MG63 (cell line): Measurements from ENCODE around the gene SH2D2A. TPM values are rescaled to one million over a fixed set of nuclear protein-coding genes. Genes with fewer than 3 reads are reported as not detected.

Experiments used
- DNase-seq: peaks from one replicate; pipeline ENCODE4 v3.0.0-alpha.2; 2020
- H3K27me3 ChIP-seq: fragments of 250-450 bp; sonication (Bioruptor Pico); 2 replicates; pipeline ENCODE4 v1.5.1; 2020; ENCODE audit warnings: mild to moderate bottlenecking, moderate library complexity
- H3K36me3 ChIP-seq: fragments of 250-450 bp; sonication (Bioruptor Pico); 2 replicates; pipeline ENCODE4 v1.5.1; 2020; ENCODE audit warnings: mild to moderate bottlenecking, moderate library complexity
- H3K4me3 ChIP-seq: fragments of 250-450 bp; sonication (Bioruptor Pico); 2 replicates; pipeline ENCODE4 v1.5.1; 2020; ENCODE audit warnings: mild to moderate bottlenecking, moderate library complexity
- H3K9me3 ChIP-seq: fragments of 250-450 bp; sonication (Bioruptor Pico); 2 replicates; pipeline ENCODE4 v1.5.1; 2020; ENCODE audit warnings: mild to moderate bottlenecking, moderate library complexity
- total RNA-seq: library from RNA; depleted of rRNA; stranded (reverse); fragments of >200 nt; shearing (Covaris generic); gene quantifications from 2 replicates; pipeline ENCODE4 v1.2.3, GENCODE V29; 2014; ENCODE audit warnings: low replicate concordance

The SH2D2A gene
- total RNA-seq, 1 experiment from 2014 or later: not detected

DNA sequence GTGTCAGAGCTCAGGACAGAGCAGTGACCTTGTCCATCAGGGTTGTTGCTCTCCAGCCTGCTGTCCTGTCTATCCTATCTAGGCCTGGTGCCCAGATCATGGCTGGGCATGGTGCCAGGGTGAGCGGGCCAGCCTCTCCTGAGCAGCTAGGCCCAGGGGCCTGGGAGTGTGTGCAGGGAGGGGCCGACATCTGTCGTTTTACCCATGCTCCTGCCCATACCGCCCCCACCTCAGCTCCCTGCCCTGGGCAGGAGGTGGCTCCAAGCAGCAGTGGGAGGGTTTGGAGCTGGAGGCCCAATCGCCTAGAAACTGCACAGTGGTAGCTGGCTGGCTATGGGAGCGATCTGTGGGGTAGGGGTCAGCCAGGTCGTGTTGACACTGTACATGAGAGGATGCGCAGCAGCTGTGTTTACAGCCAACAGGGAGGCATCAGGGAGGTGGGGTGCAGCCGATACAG lies 35.8 kb upstream of the SH2D2A start:
- H3K27me3 ChIP-seq: no peaks in the 10 kb centered on the region
- no peaks in the 10 kb centered on the region for H3K36me3 ChIP-seq
- H3K9me3 ChIP-seq: no peaks in the 10 kb centered on the region
- DNase-seq: peak; percentile 80
- H3K4me3 ChIP-seq: no peak overlapping the region

DNA sequence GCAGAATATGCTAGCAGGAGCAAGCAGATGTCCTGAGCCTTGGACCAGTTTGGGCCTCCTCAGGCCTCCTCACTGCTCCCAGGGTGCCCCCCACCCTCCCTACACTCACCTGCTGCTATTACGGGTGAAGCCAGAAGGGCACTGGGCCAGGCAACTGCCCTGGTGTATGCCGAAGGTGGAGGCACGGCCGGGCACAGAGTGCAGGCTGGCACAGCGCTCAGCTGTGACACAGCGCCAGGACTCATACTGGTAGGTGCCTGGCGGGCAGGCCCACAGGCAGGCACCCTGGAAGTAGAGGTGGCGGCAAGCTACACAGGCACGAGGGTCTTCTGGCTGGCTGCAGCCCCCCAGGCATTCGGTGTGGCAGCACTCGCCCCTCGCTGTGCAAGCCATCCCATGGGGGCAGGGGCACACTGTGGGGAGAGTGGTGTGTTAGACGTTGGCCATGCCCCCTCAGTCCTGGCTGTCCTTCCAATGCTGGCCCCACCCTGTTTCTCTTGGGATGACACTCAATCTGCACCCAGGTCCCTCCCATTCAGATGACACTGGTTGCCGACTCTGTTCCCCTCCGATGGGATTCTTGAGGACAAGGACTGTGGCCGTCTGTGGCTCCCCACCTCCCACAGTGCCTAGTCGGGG lies 35.2 kb upstream of the SH2D2A start:
- no peak for DNase-seq
- H3K9me3 ChIP-seq: no peaks in the 10 kb centered on the region
- H3K4me3 ChIP-seq: no peak overlapping the region
- H3K27me3 ChIP-seq: no peaks in the 10 kb centered on the region
- no peaks in the 10 kb centered on the region for H3K36me3 ChIP-seq

DNA sequence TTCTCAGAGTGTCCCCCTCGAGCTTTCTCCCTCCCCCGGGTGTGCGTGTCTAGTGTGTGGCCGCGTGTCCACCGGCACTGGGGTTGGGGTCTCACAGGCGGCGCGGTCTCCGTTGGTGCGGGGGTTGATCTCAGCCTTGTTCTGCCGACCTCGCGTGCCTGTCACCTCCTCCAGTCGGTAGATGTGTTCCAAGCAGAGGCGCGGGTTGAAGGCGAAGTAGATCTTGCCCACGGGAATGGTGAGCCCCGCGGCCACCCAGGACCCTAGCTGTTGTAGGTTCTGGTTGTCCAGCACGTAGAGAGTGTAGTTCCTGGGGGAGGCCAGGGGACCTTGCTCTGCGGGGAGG lies 32.5 kb upstream of the SH2D2A start:
- no peak for DNase-seq
- no peaks in the 10 kb centered on the region for H3K27me3 ChIP-seq

DNA sequence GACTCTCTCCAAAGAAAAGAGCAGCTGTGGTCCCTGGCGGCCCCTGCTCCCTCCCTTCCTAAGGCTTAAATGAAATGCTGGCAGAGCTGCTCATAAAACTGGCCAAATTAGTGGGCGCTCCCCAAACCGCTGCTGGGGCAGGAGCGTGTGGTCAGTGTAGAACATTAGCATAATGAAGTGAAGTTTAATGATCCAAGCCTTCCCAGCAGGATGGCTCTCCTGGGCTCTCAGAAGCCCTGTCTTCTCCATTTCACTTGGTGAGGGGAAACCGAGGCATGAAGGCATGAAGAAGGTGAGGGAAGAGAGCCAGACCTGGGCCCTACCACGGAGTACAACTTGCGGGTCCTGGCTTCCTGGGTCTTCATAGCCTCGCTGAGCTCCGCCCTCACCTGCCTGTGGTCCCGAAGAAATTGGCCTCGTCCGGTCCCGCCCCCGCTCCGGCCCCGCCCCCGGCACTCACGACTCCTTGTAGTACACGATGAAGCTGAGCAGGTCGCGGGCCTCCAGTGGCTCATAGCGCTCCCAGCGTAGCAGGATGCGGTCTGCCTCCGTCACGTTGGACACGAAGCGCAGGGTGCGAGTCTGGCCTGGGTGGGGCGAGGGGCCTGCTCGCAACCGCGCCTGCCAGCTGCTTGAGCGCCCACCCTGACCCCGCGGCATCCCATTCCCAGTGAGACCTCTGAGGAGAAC lies 32.0 kb upstream of the SH2D2A start:
- no peak for DNase-seq
- Histone ChIP-seq H3K27me3 (no peaks in the 10 kb centered on the region), H3K9me3 (no peaks in the 10 kb centered on the region), H3K36me3 (no peaks in the 10 kb centered on the region), H3K4me3 (no peak overlapping the region)

More for the DNA sequence above, 32.5 kb upstream of the SH2D2A start:
- H3K4me3 ChIP-seq: no peak overlapping the region
- no peaks in the 10 kb centered on the region for H3K36me3 ChIP-seq
- H3K9me3 ChIP-seq: no peaks in the 10 kb centered on the region

DNA sequence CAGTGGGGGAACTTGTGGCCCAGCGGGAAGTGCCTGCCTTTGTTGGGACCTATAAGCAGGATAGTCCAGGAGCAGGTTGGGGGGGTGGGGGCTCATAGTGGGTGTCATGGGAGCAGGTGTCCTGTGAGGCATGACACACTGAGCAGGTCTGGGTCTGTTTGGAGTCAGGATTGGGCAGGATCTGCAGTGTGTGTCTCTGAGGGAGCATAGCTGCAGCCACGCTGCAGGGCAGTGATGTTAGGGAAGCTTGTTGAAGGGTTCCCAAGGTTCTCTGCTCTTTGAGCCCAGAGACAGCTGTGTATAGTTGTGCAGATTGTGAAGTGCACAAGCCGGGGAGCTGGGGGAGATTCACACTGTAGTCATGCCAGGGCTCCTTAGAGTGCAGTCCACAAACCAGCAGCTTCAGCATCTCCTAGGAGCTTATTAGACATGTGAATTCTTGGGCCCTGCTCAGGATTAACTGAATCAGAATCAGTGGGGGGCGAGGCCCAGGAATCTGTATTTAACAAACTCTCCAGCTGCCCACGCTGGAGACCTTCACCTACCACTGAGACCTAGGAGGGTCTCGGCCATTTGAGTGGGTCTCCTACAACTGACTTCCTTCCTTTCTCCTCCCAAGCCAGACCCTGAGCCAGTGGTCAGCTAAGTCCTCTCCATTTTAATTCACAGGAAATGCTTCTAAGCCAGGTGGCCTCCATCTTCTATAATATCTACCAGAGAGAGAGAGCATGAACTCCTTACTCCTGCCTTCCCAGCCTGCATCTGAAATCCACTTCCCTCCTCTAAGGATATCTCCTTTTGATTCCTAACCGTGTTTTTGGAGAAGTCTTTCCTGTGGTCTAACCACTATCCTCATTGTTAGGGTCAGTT lies 31.2 kb upstream of the SH2D2A start:
- Histone ChIP-seq H3K36me3 (no peaks in the 10 kb centered on the region), H3K4me3 (no peak overlapping the region), H3K27me3 (no peaks in the 10 kb centered on the region), H3K9me3 (no peaks in the 10 kb centered on the region)
- no peak for DNase-seq

DNA sequence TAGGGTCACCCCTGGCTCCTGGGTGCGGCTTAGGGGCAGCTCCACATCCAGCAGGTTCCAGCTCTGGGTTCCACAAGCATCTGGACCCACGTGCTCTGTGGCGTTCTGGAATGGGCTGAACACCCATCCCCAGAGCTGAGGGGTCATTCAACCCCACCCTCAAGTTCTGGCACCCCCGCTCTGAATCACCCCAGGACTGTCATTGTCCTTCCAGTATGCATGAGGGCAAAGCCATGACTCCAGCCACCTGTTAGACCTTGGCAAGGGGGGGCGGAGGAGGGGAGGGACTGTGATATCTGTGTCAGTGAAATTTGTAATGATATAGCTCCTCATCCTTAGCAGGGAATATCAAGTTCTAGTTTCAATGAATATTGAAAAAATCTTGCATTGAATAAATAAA lies 30.0 kb upstream of the SH2D2A start:
- Histone ChIP-seq H3K4me3 (no peak overlapping the region), H3K9me3 (no peaks in the 10 kb centered on the region), H3K36me3 (no peaks in the 10 kb centered on the region), H3K27me3 (no peaks in the 10 kb centered on the region)
- no peak for DNase-seq

DNA sequence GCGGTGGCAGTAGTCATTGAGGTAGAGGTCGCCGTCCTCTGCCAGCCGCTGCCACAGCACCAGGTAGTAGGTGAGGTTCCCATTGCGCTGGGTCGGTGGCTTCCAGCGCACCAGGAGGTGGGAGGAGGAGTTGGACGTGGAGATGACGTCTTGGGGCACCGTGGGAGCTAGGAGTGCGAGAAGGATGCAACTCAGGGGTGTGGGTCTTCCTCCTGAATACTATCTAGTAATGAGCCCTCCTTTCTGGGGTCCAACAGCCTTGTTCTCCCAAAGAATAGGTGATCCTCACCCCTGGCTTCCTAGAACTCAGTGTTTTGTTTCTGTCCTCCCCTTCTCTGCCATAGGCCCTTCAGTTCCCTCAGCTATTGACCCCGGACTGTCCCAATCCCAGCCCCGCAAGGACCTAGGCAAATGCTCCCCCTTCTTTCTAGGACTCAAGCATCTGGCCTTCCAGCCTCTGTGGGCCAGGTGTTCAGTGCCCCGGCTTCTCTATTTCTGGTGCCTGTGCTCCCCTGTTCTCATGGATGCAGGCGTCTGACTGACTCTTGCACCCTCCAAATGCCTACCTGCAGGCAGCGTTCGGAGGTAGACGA lies 29.4 kb upstream of the SH2D2A start:
- no peaks in the 10 kb centered on the region for H3K36me3 ChIP-seq
- DNase-seq: no peak
- no peaks in the 10 kb centered on the region for H3K9me3 ChIP-seq
- H3K4me3 ChIP-seq: no peak overlapping the region
- H3K27me3 ChIP-seq: no peaks in the 10 kb centered on the region

DNA sequence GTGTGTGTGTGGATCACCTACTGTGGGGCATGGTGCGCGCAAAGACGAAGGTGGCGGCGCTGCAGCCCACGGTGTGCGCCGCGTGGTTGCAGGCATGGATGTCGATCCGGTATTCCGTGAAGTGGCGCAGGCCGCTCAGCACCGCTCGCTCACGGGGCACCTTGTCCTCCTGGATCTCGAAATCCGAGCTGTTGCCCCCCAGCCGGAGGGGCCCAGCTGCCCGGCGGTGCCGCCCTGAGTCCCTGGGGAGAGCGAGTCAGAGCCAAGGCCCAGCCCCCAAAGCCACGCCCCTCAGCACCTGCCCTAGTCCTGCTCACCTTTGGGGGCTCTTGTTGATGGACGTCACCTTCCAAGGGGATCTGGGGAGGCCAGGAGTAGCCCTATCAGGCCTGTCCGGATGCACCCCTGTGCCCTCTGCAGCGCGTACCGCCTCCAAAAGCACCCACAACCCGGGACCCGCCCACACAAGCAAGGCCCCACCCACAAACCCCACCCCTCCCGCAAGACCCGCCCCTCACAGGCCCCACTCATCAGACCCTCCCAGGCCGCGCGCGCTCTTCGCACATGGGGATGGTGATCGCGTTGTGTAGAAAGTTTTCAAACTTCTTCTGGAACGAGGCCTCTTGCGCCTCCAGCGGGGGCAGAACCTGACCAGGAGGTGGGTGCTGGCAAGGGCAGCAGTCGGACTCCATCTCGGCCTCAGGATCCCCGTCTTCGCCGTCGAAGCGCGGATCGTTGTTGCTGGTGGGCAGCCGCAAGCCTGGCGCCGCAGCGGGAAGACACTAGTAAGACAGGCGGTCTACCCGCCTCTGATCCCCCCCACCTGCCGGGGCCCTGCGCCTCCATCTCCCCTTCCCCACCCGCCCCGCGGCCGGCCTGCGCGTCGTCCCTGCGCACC lies 28.7 kb upstream of the SH2D2A start:
- no peaks in the 10 kb centered on the region for H3K9me3 ChIP-seq
- no peak overlapping the region for H3K4me3 ChIP-seq
- H3K27me3 ChIP-seq: no peaks in the 10 kb centered on the region
- H3K36me3 ChIP-seq: no peaks in the 10 kb centered on the region
- DNase-seq: no peak

DNA sequence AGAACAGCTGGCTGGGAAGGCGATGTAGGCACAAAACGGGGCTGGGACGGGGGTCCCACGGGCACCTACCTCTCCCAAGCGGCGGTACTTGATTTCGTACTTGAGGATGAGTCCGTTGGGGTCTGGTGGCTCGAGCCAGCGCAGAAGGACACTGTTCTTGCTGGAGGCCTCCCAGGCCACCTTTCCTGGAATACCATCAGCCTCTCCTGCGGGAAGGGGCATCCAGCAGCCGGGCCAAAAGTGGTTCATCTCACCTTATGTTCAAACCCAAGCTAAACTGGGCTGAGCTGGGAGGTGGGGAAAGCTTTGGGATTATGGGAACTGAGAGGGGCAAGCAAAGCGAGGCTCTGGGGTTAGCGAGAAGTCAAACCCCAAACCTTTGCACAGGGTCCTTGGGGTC lies 28.0 kb upstream of the SH2D2A start:
- Histone ChIP-seq H3K27me3 (no peaks in the 10 kb centered on the region), H3K9me3 (no peaks in the 10 kb centered on the region), H3K4me3 (no peak overlapping the region), H3K36me3 (no peaks in the 10 kb centered on the region)
- DNase-seq: no peak

DNA sequence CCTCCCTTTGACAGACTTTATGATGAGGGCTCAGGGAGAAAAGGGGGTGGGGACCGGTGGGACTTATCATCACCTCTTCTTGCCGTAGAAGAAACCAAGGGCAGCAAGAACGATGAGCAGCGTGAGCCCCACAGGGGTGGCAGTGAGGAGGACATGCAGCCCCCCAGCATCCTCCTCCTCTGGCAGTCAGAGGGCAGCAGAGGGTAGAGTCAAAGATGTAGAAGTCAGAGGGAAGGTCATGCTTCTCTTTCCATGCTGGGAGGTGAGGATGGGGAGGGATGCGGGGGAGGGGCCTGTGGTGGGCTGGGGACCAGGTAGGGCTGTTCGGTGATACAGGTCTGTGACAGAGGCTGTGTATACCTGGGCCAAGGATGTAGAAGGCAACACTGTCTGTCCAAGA lies 27.5 kb upstream of the SH2D2A start:
- no peak for DNase-seq
- Histone ChIP-seq H3K36me3 (no peaks in the 10 kb centered on the region), H3K27me3 (no peaks in the 10 kb centered on the region), H3K4me3 (no peak overlapping the region), H3K9me3 (no peaks in the 10 kb centered on the region)

DNA sequence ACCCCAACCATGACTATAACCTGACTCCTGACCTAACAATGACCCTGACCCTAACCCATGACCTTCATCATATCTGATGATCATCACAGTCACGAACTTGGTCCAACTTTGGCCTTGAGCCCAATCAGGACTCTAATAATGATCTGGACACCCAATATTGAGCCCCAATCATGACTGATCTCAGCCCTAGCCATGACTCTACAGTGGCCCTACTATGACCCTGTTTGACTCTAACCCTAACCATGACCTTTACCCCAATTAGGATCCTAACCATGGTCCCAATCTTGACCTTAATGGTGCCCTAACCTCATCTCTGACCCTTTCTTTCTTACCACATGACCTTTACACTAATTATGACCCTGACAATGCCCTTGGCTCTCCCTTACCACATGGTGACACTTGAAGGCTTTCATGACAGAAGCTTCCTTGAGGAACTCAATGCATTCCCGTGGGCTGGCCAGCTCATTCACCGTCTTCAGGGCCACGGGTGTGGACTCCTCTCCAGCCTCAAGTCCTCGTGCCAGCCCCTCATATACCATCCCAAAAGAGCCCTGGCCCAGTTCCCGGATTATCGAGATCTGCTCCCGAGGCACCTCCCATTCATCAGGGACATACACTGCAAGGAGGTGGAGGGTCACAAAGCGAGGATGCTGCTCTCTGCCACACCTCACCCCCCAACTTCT lies 26.1 kb upstream of the SH2D2A start:
- Histone ChIP-seq H3K36me3 (no peaks in the 10 kb centered on the region), H3K4me3 (no peak overlapping the region), H3K9me3 (no peaks in the 10 kb centered on the region), H3K27me3 (no peaks in the 10 kb centered on the region)
- no peak for DNase-seq

DNA sequence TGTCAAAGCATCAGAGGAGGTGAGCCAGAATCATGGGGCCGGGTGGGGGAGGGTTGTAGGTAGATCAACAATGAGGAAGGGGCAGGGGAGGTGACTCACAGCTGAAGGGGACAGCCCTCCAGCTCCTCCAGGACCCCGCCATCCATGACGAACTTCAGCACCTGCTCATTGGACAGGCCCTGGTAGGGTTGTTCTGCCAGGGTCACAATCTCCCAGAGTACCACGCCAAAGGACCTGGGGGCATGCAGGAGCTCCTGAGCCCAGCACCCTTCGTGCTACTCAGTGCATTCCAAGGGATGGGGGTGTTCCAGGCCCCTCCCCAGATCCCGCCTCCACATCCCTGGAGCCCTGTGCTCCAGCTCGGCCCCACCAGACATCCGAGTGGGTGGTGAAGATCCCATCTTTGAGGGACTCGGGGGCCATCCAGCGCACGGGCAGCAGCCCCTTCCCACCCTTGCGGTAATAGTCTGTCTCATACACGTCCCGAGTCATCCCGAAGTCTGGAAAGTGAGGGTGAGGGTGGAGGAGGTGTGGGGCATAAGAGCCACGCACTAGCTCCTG lies 24.7 kb upstream of the SH2D2A start:
- Histone ChIP-seq H3K4me3 (no peak overlapping the region), H3K27me3 (no peaks in the 10 kb centered on the region), H3K36me3 (no peaks in the 10 kb centered on the region), H3K9me3 (no peaks in the 10 kb centered on the region)
- no peak for DNase-seq

DNA sequence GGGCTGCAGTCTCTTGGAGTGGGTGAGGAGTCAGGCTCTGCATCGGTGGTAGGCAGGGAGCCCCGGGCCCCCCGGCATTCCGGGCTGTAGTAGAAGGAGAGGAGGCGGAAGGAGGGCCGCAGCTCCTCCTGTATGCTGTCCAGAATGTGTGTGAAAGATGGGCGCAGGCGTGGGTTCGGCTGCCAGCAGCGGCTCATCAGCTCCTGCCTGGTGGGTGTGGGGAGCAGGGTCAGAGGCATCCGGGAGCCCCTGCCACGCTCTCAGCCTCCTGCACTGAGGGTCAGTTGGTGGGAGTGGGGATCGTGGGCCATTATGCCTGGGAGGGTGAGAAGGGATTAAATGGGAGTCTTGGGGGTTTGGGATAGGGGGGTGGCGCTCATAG lies 24.2 kb upstream of the SH2D2A start:
- Histone ChIP-seq H3K4me3 (no peak overlapping the region), H3K27me3 (no peaks in the 10 kb centered on the region), H3K9me3 (no peaks in the 10 kb centered on the region), H3K36me3 (no peaks in the 10 kb centered on the region)
- DNase-seq: no peak

DNA sequence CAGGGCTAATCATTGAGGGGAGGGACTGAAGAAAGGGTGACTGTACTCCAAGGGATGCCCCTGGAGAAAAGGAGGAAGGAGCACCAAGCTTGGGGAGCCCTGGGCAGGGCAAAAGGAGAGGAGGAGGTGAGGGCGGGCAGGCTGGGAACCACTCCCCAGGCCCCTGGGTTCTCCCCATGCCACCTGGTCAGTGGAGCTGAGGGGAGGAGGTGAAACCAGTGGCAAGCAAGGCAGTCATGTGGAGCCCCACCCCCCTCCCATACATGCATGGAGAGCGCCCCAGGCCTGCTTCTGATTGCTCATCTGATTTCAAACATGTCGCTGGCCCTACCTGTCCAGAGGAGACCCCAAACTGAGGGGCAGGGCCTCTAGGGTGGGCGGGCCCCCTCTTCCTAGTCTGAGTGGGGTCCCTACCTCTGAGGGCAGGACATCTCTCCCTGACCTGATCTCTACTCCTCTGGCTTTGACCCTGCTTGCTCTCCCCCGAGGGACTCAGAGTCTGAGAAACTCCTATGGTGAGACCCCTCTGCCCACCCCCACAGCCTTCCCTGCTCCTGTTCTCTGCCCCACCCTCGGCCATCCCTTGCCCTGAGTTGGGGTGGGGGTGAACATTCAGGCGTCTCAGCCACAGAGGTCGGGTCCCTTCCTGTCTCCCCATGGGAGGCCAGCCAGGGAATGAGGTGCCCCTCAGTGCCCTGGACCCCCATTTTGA lies 23.7 kb upstream of the SH2D2A start:
- no peaks in the 10 kb centered on the region for H3K36me3 ChIP-seq
- no peak overlapping the region for H3K4me3 ChIP-seq
- no peak for DNase-seq
- H3K27me3 ChIP-seq: no peaks in the 10 kb centered on the region
- H3K9me3 ChIP-seq: no peaks in the 10 kb centered on the region

DNA sequence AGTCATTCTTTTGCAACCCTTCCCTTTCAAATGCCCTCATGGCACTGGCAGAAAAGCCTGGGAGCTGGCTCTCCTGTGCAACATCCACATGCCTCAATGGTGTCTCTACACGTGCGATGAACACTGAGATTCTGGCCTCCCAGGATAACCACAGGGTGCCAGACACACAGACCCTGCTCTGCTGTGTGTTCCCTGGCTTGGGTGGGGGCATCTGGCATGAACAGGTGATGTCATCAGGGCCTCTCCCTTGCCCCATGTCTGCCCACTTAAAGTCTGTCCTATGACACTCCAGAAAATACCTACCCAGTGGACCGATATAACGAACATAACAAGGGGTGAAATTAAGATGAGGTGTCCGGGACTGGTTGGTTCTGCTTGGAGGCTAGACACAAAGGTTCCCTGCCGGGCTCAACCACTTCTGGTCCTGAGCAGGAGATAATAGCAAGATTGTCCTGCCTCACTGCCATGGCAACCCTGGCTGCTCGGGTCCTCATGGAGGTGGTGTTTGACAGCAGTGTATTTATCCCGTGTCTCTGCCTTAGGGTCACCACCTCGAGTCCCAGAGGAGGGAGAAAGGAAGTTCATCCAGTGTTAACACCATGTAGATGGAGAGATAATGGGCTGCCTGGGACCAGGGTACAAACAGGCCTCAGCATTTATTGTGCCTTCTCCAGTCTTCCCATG lies 22.9 kb upstream of the SH2D2A start:
- Histone ChIP-seq H3K4me3 (no peak overlapping the region), H3K9me3 (no peaks in the 10 kb centered on the region), H3K27me3 (no peaks in the 10 kb centered on the region; the same call in 1 of the 2 replicates), H3K36me3 (no peaks in the 10 kb centered on the region)
- no peak for DNase-seq
